Measurements from ENCODE around the gene PDE4D. TPM values are rescaled to one million over a fixed set of nuclear protein-coding genes. Genes with fewer than 3 reads are reported as not detected.

PDE4D gene
- total and polyA plus RNA-seq, 2 of the 4 experiments (the other 2 are of a cell fraction) = 1.4 to 7.9 TPM

- Histone ChIP-seq H3K9me1 (ENCODE audit: insufficient read depth, low read length) (no peaks in the 10 kb centered on the region), H2BK20ac (ENCODE audit: low read depth, low read length) (no peak overlapping the region), H3K27me3 (ENCODE audit: control insufficient read depth, insufficient read depth, low read length) (peaks cover 2% of the 10 kb centered on the region; the same call in 1 of the 2 replicates), H4K8ac (ENCODE audit: low read depth in 2 of 2, low read length in 2 of 2) (no peak overlapping the region), H3K18ac (ENCODE audit: low read depth, low read length) (no peak overlapping the region), H3K4me2 (ENCODE audit: low read depth, low read length) (no peak overlapping the region), H3K4me1 (ENCODE audit: control insufficient read depth, insufficient read depth, low read length) (no peaks in the 10 kb centered on the region), H4K20me1 (ENCODE audit: insufficient read depth, low read length) (no peaks in the 10 kb centered on the region), H2AK5ac (ENCODE audit: low read depth, low read length) (no peak overlapping the region), H3K14ac (replicated peaks; ENCODE audit: low read depth, low read length) (no peak overlapping the region), H3K36me3 (ENCODE audit: control insufficient read depth, insufficient read depth, low read length) (no peaks in the 10 kb centered on the region), H2AFZ (replicated peaks; ENCODE audit: low read length, poor library complexity) (no peak overlapping the region), H3K4me3 (ENCODE audit: insufficient read depth, low read depth, low read length) (no peak overlapping the region), H2BK15ac (ENCODE audit: low read depth, low read length) (no peak overlapping the region), H3K23ac (ENCODE audit: low read depth, low read length) (no peak overlapping the region), H3K9me3 (ENCODE audit: control insufficient read depth, insufficient read depth, low read length) (no peaks in the 10 kb centered on the region), H3K9ac (ENCODE audit: low read depth, low read length) (no peak overlapping the region), H4K91ac (ENCODE audit: insufficient read depth, low read depth, low read length) (no peak overlapping the region), H2BK120ac (ENCODE audit: low read depth, low read length) (no peak overlapping the region), H3K4ac (ENCODE audit: low read depth, low read length) (no peak overlapping the region), H2BK5ac (ENCODE audit: low read depth, low read length, poor library complexity, severe bottlenecking) (no peak overlapping the region), H3K27ac (ENCODE audit: insufficient read depth, low read length) (no peak overlapping the region), H2AK9ac (replicated peaks; ENCODE audit: low read depth, low read length, poor library complexity) (no peak overlapping the region), H3K56ac (ENCODE audit: extremely low read depth, insufficient read depth, low read length) (no peak overlapping the region), H3K79me1 (ENCODE audit: low read depth in 1 of 2, low read length in 2 of 2) (no peaks in the 10 kb centered on the region), H4K5ac (ENCODE audit: low read depth, low read length) (no peak overlapping the region)
- intact Hi-C loops (cut with micrococcal nuclease) = no loop called here
- no peak for TF ChIP-seq MXI1 (IDR thresholded peaks at IDR 0.05; ENCODE audit: borderline replicate concordance, low read depth, low read length)
- BruUV-seq (replicated peaks) = no TSS peak
- POLR2A ChIA-PET (ENCODE audit: unreplicated experiment) = no interaction called here
- CTCF ChIA-PET = interaction anchor here (0.6 kb wide), 1 partner anchor 311 kb away, joined by 3 read pairs; no protein-coding TSS in a partner anchor
- dilution Hi-C loops (cut with HindIII; ENCODE audit: low sequenced_read_pairs, unreplicated experiment) = no loop called here
- no peak for ATAC-seq (ENCODE audit: low read depth)
- no CpG with 5 or more reads among the region's 4 CpGs for WGBS, 2 experiments (ENCODE audit: extremely low coverage in 2 of 2, insufficient read length in 1 of 2)
- in situ Hi-C loops (cut with MboI; ENCODE audit: low sequenced_read_pairs) = no loop called here
- no peak for DNase-seq
Measured at GRCh38 chr5:59458321-59458720, 435.2 kb downstream of the PDE4D start.

All from IMR-90 (cell line).